ENCODE results near the gene MBOAT1.

GRCh38 chr6:20207088-20207418, 5.2 kb downstream of the MBOAT1 start:
- TF ChIP-seq CTCF (IDR thresholded peaks at IDR 0.05; ENCODE audit: poor library complexity, severe bottlenecking) (no peak), REST (IDR thresholded peaks at IDR 0.05; ENCODE audit: borderline replicate concordance) (no peak), POLR2AphosphoS5 (IDR thresholded peaks at IDR 0.05) (no peak), EZH2 (IDR thresholded peaks at IDR 0.05; ENCODE audit: borderline replicate concordance, insufficient read depth, low read length, poor library complexity, severe bottlenecking) (no peak)
